OCI-LY7 (cell line): ENCODE data around the gene ARAP3. TPM values are rescaled to one million over a fixed set of nuclear protein-coding genes. Genes with fewer than 3 reads are reported as not detected.

ENCODE experiments used
- BruUV-seq: library from RNA; stranded (reverse); fragments of 400-500 nt; replicated peaks from 2 replicates; lab custom pipeline; 2021; lab: Mats Ljungman, UMichigan
- CTCF ChIA-PET: fragments of 300-600 bp; sonication (Branson Sonifier 250); formaldehyde crosslinking; loops from one replicate; lab custom pipeline; 2022; ENCODE audit warnings: antibody characterized with exemption; ENCODE audit not compliant: unreplicated experiment; lab: Charles Lee
- POLR2A ChIA-PET: fragments of 300-600 bp; sonication (Branson Sonifier 250); formaldehyde crosslinking; loops from one replicate; lab custom pipeline; 2022; ENCODE audit warnings: antibody characterized with exemption; lab: Charles Lee
- DNase-seq: peaks from one replicate; pipeline ENCODE4 v3.0.0-alpha.2; 2015; ENCODE audit warnings: low spot score
- H2AFZ ChIP-seq: fragments of 200-600 bp; sonication (generic), shearing (Covaris generic); 2 replicates; pipeline ENCODE4 v1.6.1; 2014; ENCODE audit warnings: mild to moderate bottlenecking, antibody characterized with exemption, low read length, moderate library complexity
- H3K27ac ChIP-seq: fragments of 200-600 bp; sonication (generic); 2 replicates; pipeline ENCODE4 v1.5.1; 2014; ENCODE audit warnings: mixed run types, low read depth, mild to moderate bottlenecking, moderate library complexity, low read length, inconsistent platforms; ENCODE audit not compliant: poor library complexity, severe bottlenecking
- H3K36me3 ChIP-seq: fragments of 200-600 bp; sonication (generic); 2 replicates; pipeline ENCODE4 v1.6.1; 2014; ENCODE audit warnings: mild to moderate bottlenecking, antibody characterized with exemption, low read length, moderate library complexity, mixed read lengths; ENCODE audit not compliant: insufficient read depth
- H3K4me1 ChIP-seq: fragments of 200-600 bp; sonication (generic); 2 replicates; pipeline ENCODE4 v1.5.1; 2014; ENCODE audit warnings: mild to moderate bottlenecking, low read length; ENCODE audit not compliant: insufficient read depth, poor library complexity, severe bottlenecking
- H3K4me2 ChIP-seq: fragments of 200-600 bp; sonication (generic); 2 replicates; pipeline ENCODE4 v1.6.1; 2014; ENCODE audit warnings: mild to moderate bottlenecking, low read length
- H3K4me3 ChIP-seq: fragments of 200-600 bp; sonication (generic); 2 replicates; pipeline ENCODE4 v1.5.1; 2014; ENCODE audit warnings: mild to moderate bottlenecking, low read depth, low read length; ENCODE audit not compliant: poor library complexity, severe bottlenecking
- H3K79me2 ChIP-seq: fragments of 200-600 bp; sonication (generic); 2 replicates; pipeline ENCODE4 v1.6.1; 2016; ENCODE audit warnings: low read depth, mild to moderate bottlenecking, low read length, moderate library complexity, mixed read lengths; ENCODE audit not compliant: insufficient read depth
- H3K9me2 ChIP-seq: fragments of 200-600 bp; sonication (generic); 2 replicates; pipeline ENCODE4 v1.6.1; 2016; ENCODE audit warnings: mild to moderate bottlenecking, low read length, mixed read lengths; ENCODE audit not compliant: insufficient read depth
- H3K9me3 ChIP-seq: fragments of 200-600 bp; sonication (generic); 2 replicates; pipeline ENCODE4 v1.6.1; 2014; ENCODE audit warnings: mild to moderate bottlenecking, mixed run types, low read length, mixed read lengths
- H4K20me1 ChIP-seq: fragments of 200-600 bp; sonication (generic); 2 replicates; pipeline ENCODE4 v1.6.1; 2014; ENCODE audit warnings: mild to moderate bottlenecking, antibody characterized with exemption, low read length, moderate library complexity, mixed read lengths; ENCODE audit not compliant: insufficient read depth
- CTCF ChIP-seq: fragments of 200-600 bp; sonication (generic); conservative IDR thresholded peaks from 2 replicates; pipeline ENCODE4 v1.5.1; 2014; ENCODE audit warnings: mild to moderate bottlenecking, antibody characterized with exemption, low read length, moderate library complexity, mixed read lengths
- EZH2phosphoT487 ChIP-seq: fragments of 200-600 bp; sonication (generic); IDR thresholded peaks from 2 replicates; pipeline ENCODE4 v1.6.1; 2018; ENCODE audit warnings: low read depth, borderline replicate concordance, mild to moderate bottlenecking, mixed run types, antibody characterized with exemption, low read length, moderate library complexity, mixed read lengths
- intact Hi-C: fragments of 100-400 bp; cut with micrococcal nuclease; formaldehyde crosslinking; loops from one replicate; pipeline ENCODE4 v1.10.0; 2022; ENCODE audit not compliant: unreplicated experiment
- total RNA-seq, 2 experiments: library from RNA; depleted of rRNA in 1 of 2; stranded (reverse); fragments of >200 nt in 1 of 2; shearing (Covaris generic) in 1 of 2; gene quantifications; 2 replicates each; pipeline ENCODE4 v1.2.3, GENCODE V29; 2014 to 2022

ARAP3 gene
- total RNA-seq, 2 experiments from 2014 or later = not detected

- Histone ChIP-seq H4K20me1 (no peaks in the 10 kb centered on the region; the same call in 1 of the 2 replicates), H3K79me2 (peaks cover 12% of the 10 kb centered on the region; the same call in 1 of the 2 replicates), H3K4me3 (no peak overlapping the region), H2AFZ (no peak overlapping the region), H3K9me2 (no peaks in the 10 kb centered on the region), H3K27ac (no peak overlapping the region), H3K36me3 (peaks cover 93% of the 10 kb centered on the region), H3K4me2 (no peak overlapping the region), H3K4me1 (peaks cover 8% of the 10 kb centered on the region), H3K9me3 (no peaks in the 10 kb centered on the region)
- ChIA-PET POLR2A (interaction anchor here (1.7 kb wide), 1 partner anchor 8 kb away, joined by 10 read pairs; the partner anchor contains the start of genes HDAC3 and RELL2), CTCF (no interaction called here)
- BruUV-seq = no TSS peak
- TF ChIP-seq CTCF = no peak
- TF ChIP-seq EZH2phosphoT487 = no peak
- DNase-seq = no peak
- intact Hi-C loops = no loop called here
Measured at GRCh38 chr5:141628175-141628788, 53.7 kb downstream of the ARAP3 start.

- Histone ChIP-seq H3K4me2 (peak overlapping the region; percentile 68), H3K9me2 (no peaks in the 10 kb centered on the region), H3K4me3 (peak overlapping the region; percentile 31), H3K79me2 (no peaks in the 10 kb centered on the region), H3K9me3 (no peaks in the 10 kb centered on the region), H4K20me1 (no peaks in the 10 kb centered on the region), H3K27ac (peak overlapping the region; percentile 71), H3K4me1 (peaks cover 23% of the 10 kb centered on the region), H2AFZ (no peak overlapping the region), H3K36me3 (peaks cover 88% of the 10 kb centered on the region)
- POLR2A ChIA-PET = interaction anchor here (1.1 to 8.3 kb wide), 4 partner anchors 11 to 31 kb away, joined by 4 to 101 read pairs (median 8); partner anchors contain the start of genes HDAC3 and RELL2
- TF ChIP-seq EZH2phosphoT487 = no peak
- no TSS peak for BruUV-seq
- DNase-seq = no peak
- CTCF ChIA-PET = no interaction called here
- intact Hi-C loops = no loop called here
Measured at GRCh38 chr5:141623611-141624010, 58.4 kb downstream of the ARAP3 start.

- BruUV-seq = no TSS peak
- no peaks in the 10 kb centered on the region for H3K9me3 ChIP-seq
- H3K9me2 ChIP-seq = no peaks in the 10 kb centered on the region
- intact Hi-C loops = no loop called here
- H3K36me3 ChIP-seq = peaks cover 84% of the 10 kb centered on the region
- no peak for TF ChIP-seq EZH2phosphoT487
- TF ChIP-seq CTCF = no peak
- H3K79me2 ChIP-seq = peaks cover 4% of the 10 kb centered on the region; the same call in 1 of the 2 replicates
- CTCF ChIA-PET = no interaction called here
- H3K4me1 ChIP-seq = peaks cover 23% of the 10 kb centered on the region
- peak overlapping the region; percentile 71 for H3K27ac ChIP-seq
- H4K20me1 ChIP-seq = no peaks in the 10 kb centered on the region
- H3K4me2 ChIP-seq = peak overlapping the region; percentile 68
- no peak overlapping the region for H2AFZ ChIP-seq
- peak overlapping the region; percentile 31 for H3K4me3 ChIP-seq
- DNase-seq = peak; percentile 80
- POLR2A ChIA-PET = interaction anchor here (1.1 to 8.3 kb wide), 4 partner anchors 12 to 31 kb away, joined by 4 to 101 read pairs (median 8); partner anchors contain the start of genes HDAC3 and RELL2
Measured at GRCh38 chr5:141623186-141623585, 58.8 kb downstream of the ARAP3 start.
